DOHH2 (cell line): ENCODE data around the gene FAM221A.

Source experiments
- H3F3A ChIP-seq: fragments of 200-600 bp; sonication (generic), shearing (Covaris generic); 2 replicates; pipeline ENCODE4 v1.6.0; 2016; ENCODE audit warnings: antibody characterized with exemption, mild to moderate bottlenecking; ENCODE audit not compliant: control insufficient read depth, insufficient read depth
- H3K27ac ChIP-seq: fragments of 200-600 bp; sonication (generic); 2 replicates; pipeline ENCODE4 v1.5.1; 2014; ENCODE audit warnings: low read depth, mild to moderate bottlenecking, low read length, moderate library complexity
- H3K27me3 ChIP-seq: fragments of 200-600 bp; sonication (generic); 2 replicates; pipeline ENCODE4 v1.6.1; 2014; ENCODE audit warnings: mild to moderate bottlenecking, low read length, mixed read lengths; ENCODE audit not compliant: control insufficient read depth
- H3K36me3 ChIP-seq: fragments of 200-600 bp; sonication (generic); 2 replicates; pipeline ENCODE4 v1.6.1; 2014; ENCODE audit warnings: mild to moderate bottlenecking, low read length, moderate library complexity, mixed read lengths; ENCODE audit not compliant: control insufficient read depth
- H3K4me1 ChIP-seq: fragments of 200-600 bp; sonication (generic); 2 replicates; pipeline ENCODE4 v1.6.1; 2014; ENCODE audit warnings: mild to moderate bottlenecking, low read length, mixed read lengths; ENCODE audit not compliant: control insufficient read depth
- H3K4me2 ChIP-seq: fragments of 200-600 bp; sonication (generic); 2 replicates; pipeline ENCODE4 v1.6.0; 2014; ENCODE audit warnings: mild to moderate bottlenecking, low read length, moderate library complexity
- H3K4me3 ChIP-seq: fragments of 200-600 bp; sonication (generic); 2 replicates; pipeline ENCODE4 v1.5.1; 2014; ENCODE audit warnings: mild to moderate bottlenecking, low read length, mixed read lengths
- H3K79me2 ChIP-seq: fragments of 200-600 bp; sonication (generic); 2 replicates; pipeline ENCODE4 v1.6.1; 2014; ENCODE audit warnings: mild to moderate bottlenecking, low read length, mixed read lengths; ENCODE audit not compliant: control insufficient read depth
- H3K9me2 ChIP-seq: fragments of 200-600 bp; sonication (generic); replicated peaks from 2 replicates; pipeline ENCODE4 v1.6.1; 2014; ENCODE audit warnings: mild to moderate bottlenecking, low read length, mixed read lengths; ENCODE audit not compliant: control insufficient read depth
- H3K9me3 ChIP-seq: fragments of 200-600 bp; sonication (generic); 2 replicates; pipeline ENCODE4 v1.6.1; 2014; ENCODE audit warnings: antibody characterized with exemption, low read length, mixed read lengths; ENCODE audit not compliant: control insufficient read depth, insufficient read depth
- H4K20me1 ChIP-seq: fragments of 200-600 bp; sonication (generic); 2 replicates; pipeline ENCODE4 v1.6.0; 2014; ENCODE audit warnings: low read depth, mild to moderate bottlenecking, antibody characterized with exemption, low read length, moderate library complexity; ENCODE audit not compliant: control insufficient read depth, insufficient read depth
- EZH2phosphoT487 ChIP-seq: fragments of 200-600 bp; sonication (generic); IDR thresholded peaks from 2 replicates; pipeline ENCODE4 v1.6.1; 2017; ENCODE audit warnings: borderline replicate concordance, mild to moderate bottlenecking, antibody characterized with exemption, low read length, moderate library complexity, mixed read lengths
- TF ChIP-seq, protein P1 (sequence below): fragments of 200-600 bp; sonication (generic); IDR thresholded peaks from one replicate; pipeline ENCODE4 v1.5.1; 2014; ENCODE audit warnings: antibody characterized with exemption, mild to moderate bottlenecking, low read depth, low read length; ENCODE audit not compliant: poor library complexity, severe bottlenecking

Gene FAM221A

DNA sequence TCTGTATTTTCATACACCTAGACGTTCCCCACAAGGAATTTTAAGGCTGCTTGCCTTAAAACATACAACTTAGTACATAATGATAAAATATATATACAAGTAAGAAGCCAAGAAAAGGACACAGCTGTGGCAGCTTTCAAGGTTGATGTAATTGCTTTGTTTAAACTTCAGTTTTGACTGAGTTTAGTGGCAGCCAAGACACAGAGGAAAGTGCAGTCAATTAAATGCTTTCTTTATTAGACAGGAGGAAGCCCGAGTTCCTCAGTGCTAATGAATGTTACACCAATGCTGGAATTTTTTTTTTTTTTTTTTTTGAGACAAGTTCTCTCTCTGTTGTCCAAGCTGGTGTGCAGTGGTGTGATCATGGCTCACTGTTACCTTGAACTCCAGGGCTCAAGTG, 18.8 kb downstream of the FAM221A start:
- Histone ChIP-seq H3K27me3 (no peaks in the 10 kb centered on the region), H3K9me2 (no peaks in the 10 kb centered on the region), H3K4me1 (no peaks in the 10 kb centered on the region), H3K9me3 (no peaks in the 10 kb centered on the region), H3F3A (no peaks in the 10 kb centered on the region), H3K36me3 (no peaks in the 10 kb centered on the region; the same call in 1 of the 2 replicates), H3K4me2 (no peak overlapping the region), H3K27ac (no peak overlapping the region), H4K20me1 (no peaks in the 10 kb centered on the region), H3K4me3 (no peak overlapping the region), H3K79me2 (no peaks in the 10 kb centered on the region)
- TF ChIP-seq, protein P1, sequence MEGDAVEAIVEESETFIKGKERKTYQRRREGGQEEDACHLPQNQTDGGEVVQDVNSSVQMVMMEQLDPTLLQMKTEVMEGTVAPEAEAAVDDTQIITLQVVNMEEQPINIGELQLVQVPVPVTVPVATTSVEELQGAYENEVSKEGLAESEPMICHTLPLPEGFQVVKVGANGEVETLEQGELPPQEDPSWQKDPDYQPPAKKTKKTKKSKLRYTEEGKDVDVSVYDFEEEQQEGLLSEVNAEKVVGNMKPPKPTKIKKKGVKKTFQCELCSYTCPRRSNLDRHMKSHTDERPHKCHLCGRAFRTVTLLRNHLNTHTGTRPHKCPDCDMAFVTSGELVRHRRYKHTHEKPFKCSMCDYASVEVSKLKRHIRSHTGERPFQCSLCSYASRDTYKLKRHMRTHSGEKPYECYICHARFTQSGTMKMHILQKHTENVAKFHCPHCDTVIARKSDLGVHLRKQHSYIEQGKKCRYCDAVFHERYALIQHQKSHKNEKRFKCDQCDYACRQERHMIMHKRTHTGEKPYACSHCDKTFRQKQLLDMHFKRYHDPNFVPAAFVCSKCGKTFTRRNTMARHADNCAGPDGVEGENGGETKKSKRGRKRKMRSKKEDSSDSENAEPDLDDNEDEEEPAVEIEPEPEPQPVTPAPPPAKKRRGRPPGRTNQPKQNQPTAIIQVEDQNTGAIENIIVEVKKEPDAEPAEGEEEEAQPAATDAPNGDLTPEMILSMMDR: no peak
- no peak for TF ChIP-seq EZH2phosphoT487

DNA sequence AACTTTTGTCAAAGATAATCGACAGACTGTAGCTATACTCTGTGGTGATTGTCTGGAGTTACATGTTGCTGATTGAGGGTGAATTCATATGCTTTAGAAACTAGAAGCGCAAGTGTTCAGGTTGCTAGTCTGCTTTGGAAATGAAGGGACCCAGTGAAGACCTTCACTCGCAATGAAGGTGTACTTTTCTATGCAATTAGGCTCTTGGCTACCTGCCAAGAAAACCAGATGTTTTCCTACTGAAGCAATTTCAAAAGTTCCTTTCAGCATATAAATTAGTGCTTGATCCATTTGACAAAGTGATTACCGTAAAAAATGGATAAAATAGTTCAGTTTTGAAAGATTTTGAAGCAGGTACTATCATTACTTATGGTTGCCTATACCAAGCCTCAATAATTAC, 20.0 kb downstream of the FAM221A start:
- no peak overlapping the region for H3K4me2 ChIP-seq
- no peaks in the 10 kb centered on the region for H4K20me1 ChIP-seq
- H3K9me2 ChIP-seq: no peaks in the 10 kb centered on the region
- H3K4me1 ChIP-seq: no peaks in the 10 kb centered on the region
- H3K36me3 ChIP-seq: peaks cover under 1% of the 10 kb centered on the region; the same call in 1 of the 2 replicates
- no peak overlapping the region for H3K27ac ChIP-seq
- peaks cover under 1% of the 10 kb centered on the region; the same call in 1 of the 2 replicates for H3K9me3 ChIP-seq
- H3K4me3 ChIP-seq: no peak overlapping the region
- H3K79me2 ChIP-seq: no peaks in the 10 kb centered on the region
- no peaks in the 10 kb centered on the region for H3F3A ChIP-seq
- TF ChIP-seq, protein P1: no peak
- no peak for TF ChIP-seq EZH2phosphoT487
- H3K27me3 ChIP-seq: no peaks in the 10 kb centered on the region

DNA sequence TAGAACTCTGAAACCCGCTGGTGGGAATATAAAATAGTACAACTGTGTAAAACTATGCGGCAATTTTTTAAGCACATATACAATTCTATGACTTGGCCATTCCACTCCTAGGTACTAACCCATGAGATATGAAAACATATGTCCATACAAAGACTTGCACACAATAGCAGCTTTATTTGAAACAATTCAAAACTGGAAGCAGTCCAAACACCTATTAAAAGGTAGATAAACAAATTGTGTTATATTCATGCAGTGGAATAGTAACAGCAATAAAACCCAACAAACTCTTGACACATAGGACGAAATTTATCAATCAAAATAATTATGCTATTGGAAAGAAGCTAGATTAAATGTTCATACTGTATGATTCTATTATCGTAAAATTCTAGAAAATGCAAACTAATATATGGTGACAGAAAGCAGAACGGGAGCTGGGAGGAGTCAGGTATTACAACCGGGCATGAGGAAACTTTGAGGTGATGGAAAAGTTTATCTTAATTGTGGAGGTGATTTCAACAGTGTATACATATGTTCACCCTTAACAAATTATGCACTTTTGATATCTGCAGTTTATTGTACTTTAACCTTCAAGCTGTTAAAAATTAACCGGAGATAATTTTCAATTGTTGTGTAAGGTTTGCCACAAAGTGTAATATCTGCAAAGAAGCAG, 29.2 kb downstream of the FAM221A start:
- no peak overlapping the region for H3K4me2 ChIP-seq
- peaks cover 6% of the 10 kb centered on the region; the same call in 1 of the 2 replicates for H3K27me3 ChIP-seq
- H3K9me2 ChIP-seq: no peaks in the 10 kb centered on the region
- no peak for TF ChIP-seq EZH2phosphoT487
- TF ChIP-seq, protein P1: no peak
- H3K27ac ChIP-seq: no peak overlapping the region
- H3K4me3 ChIP-seq: no peak overlapping the region
- H3K36me3 ChIP-seq: peaks cover 6% of the 10 kb centered on the region; the same call in 1 of the 2 replicates
- no peaks in the 10 kb centered on the region for H3K4me1 ChIP-seq
- H4K20me1 ChIP-seq: no peaks in the 10 kb centered on the region
- no peaks in the 10 kb centered on the region for H3K79me2 ChIP-seq
- H3K9me3 ChIP-seq: peaks cover 5% of the 10 kb centered on the region; the same call in 1 of the 2 replicates
- H3F3A ChIP-seq: no peaks in the 10 kb centered on the region
